HTERT RPE-1 (cell line): ENCODE data around the gene PLD1.

Experiments used
- in situ Hi-C: fragments of 300-500 bp; cut with MboI; formaldehyde crosslinking; loops from 4 replicates; pipeline ENCODE4 v1.14.3; 2020; ENCODE audit warnings: low sequenced_read_pairs

The PLD1 gene

GRCh38 chr3:171801738-171802589, 8.3 kb downstream of the PLD1 start:
- in situ Hi-C loops: no loop called here

- in situ Hi-C loops: no loop called here
These were observed 10.8 kb downstream of the PLD1 start for GRCh38 chr3:171799501-171799900.

- in situ Hi-C loops: no loop called here
These were observed 12.4 kb downstream of the PLD1 start for GRCh38 chr3:171797873-171798272.

GRCh38 chr3:171797265-171797679, 13.0 kb downstream of the PLD1 start:
- in situ Hi-C loops: no loop called here

- in situ Hi-C loops: no loop called here
These were observed 13.5 kb downstream of the PLD1 start for GRCh38 chr3:171796625-171797264.

GRCh38 chr3:171792531-171792930, 17.8 kb downstream of the PLD1 start:
- in situ Hi-C loops: no loop called here

- in situ Hi-C loops: no loop called here
These were observed 18.6 kb downstream of the PLD1 start for GRCh38 chr3:171791692-171792076.

- in situ Hi-C loops: no loop called here
These were observed 19.2 kb downstream of the PLD1 start for GRCh38 chr3:171790898-171791691.

- in situ Hi-C loops: no loop called here
These were observed 19.7 kb downstream of the PLD1 start for GRCh38 chr3:171790574-171790897.

- in situ Hi-C loops: no loop called here
These were observed 20.4 kb downstream of the PLD1 start for GRCh38 chr3:171789759-171790505.

- in situ Hi-C loops: no loop called here
These were observed 21.5 kb downstream of the PLD1 start for GRCh38 chr3:171788546-171789351.

GRCh38 chr3:171786997-171787396, 23.3 kb downstream of the PLD1 start:
- in situ Hi-C loops: no loop called here

GRCh38 chr3:171784937-171785336, 25.3 kb downstream of the PLD1 start:
- in situ Hi-C loops: no loop called here

GRCh38 chr3:171784387-171784786, 25.9 kb downstream of the PLD1 start:
- in situ Hi-C loops: no loop called here

- in situ Hi-C loops: no loop called here
These were observed 26.7 kb downstream of the PLD1 start for GRCh38 chr3:171783626-171784025.

GRCh38 chr3:171783086-171783485, 27.2 kb downstream of the PLD1 start:
- in situ Hi-C loops: no loop called here

- in situ Hi-C loops: no loop called here
These were observed 27.7 kb downstream of the PLD1 start for GRCh38 chr3:171782617-171783016.

- in situ Hi-C loops: no loop called here
These were observed 28.6 kb downstream of the PLD1 start for GRCh38 chr3:171781711-171782127.

GRCh38 chr3:171778493-171778892, 31.8 kb downstream of the PLD1 start:
- in situ Hi-C loops: no loop called here

- in situ Hi-C loops: no loop called here
These were observed 32.7 kb downstream of the PLD1 start for GRCh38 chr3:171777596-171777995.
